RWPE2 (cell line): ENCODE results near the gene RPL38.

Experiments used
- ATAC-seq: fragments of 200-7000 bp; cut with Tn5 transposase; 3 replicates; pipeline ENCODE4 v1.9.1; 2021; ENCODE audit warnings: low read depth
- DNase-seq: peaks from one replicate; pipeline ENCODE4 v3.0.0-alpha.2; 2020; ENCODE audit warnings: low spot score
- H3K27ac ChIP-seq: fragments of 450-650 bp; 2 replicates; pipeline ENCODE4 v1.5.1; 2017; ENCODE audit warnings: mild to moderate bottlenecking; ENCODE audit not compliant: poor library complexity, severe bottlenecking
- H3K27me3 ChIP-seq: fragments of 250-450 bp; sonication (Bioruptor Pico); 2 replicates; pipeline ENCODE4 v1.5.1; 2021; ENCODE audit warnings: mild to moderate bottlenecking, moderate library complexity; ENCODE audit not compliant: insufficient read depth, poor library complexity, severe bottlenecking
- H3K36me3 ChIP-seq: fragments of 250-450 bp; sonication (Bioruptor Pico); 2 replicates; pipeline ENCODE4 v1.5.1; 2020; ENCODE audit warnings: low read depth, mild to moderate bottlenecking, moderate library complexity
- H3K4me1 ChIP-seq: fragments of 250-450 bp; sonication (Bioruptor Pico); 2 replicates; pipeline ENCODE4 v1.5.1; 2021; ENCODE audit warnings: mild to moderate bottlenecking, moderate library complexity; ENCODE audit not compliant: insufficient read depth, poor library complexity, severe bottlenecking
- H3K4me3 ChIP-seq: fragments of 250-450 bp; sonication (Bioruptor Pico); 2 replicates; pipeline ENCODE4 v1.5.1; 2021; ENCODE audit warnings: mild to moderate bottlenecking, moderate library complexity; ENCODE audit not compliant: severe bottlenecking
- H3K9me3 ChIP-seq: fragments of 250-450 bp; sonication (Bioruptor Pico); 2 replicates; pipeline ENCODE4 v1.5.1; 2021; ENCODE audit warnings: mild to moderate bottlenecking, moderate library complexity; ENCODE audit not compliant: severe bottlenecking
- CTCF ChIP-seq: fragments of 450-650 bp; IDR thresholded peaks from one replicate; pipeline ENCODE4 v1.5.1; 2017; ENCODE audit warnings: mild to moderate bottlenecking, moderate library complexity; ENCODE audit not compliant: poor library complexity, severe bottlenecking

RPL38 gene

GRCh38 chr17:74244128-74244527, 40.6 kb downstream of the RPL38 start:
- no peak overlapping the region for H3K27ac ChIP-seq
- no peak for ATAC-seq

DNA sequence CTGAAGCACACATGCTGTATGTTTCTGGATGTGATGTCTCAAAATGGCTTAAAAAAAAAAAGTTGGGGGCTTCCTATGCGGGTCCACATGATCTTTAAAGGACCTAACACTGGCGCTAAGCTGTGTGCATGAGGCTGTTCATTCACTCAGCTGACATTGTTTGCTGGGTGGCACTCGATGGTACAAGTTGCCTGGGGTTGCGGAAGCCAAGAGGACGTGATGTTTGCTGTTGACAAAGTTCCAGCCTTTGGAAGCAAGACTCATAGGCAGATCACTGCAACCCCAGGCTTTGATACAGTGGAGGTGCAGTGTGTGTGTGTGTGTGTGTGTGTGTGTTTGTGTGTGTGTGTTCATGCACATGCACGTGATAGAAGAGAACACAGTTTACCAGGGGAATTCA, 41.1 kb downstream of the RPL38 start:
- ATAC-seq (no peak), DNase-seq (no peak)
- no peaks in the 10 kb centered on the region for H3K36me3 ChIP-seq
- no peak overlapping the region for H3K27ac ChIP-seq
- no peak overlapping the region for H3K4me3 ChIP-seq
- no peaks in the 10 kb centered on the region for H3K27me3 ChIP-seq
- no peaks in the 10 kb centered on the region for H3K9me3 ChIP-seq
- no peaks in the 10 kb centered on the region for H3K4me1 ChIP-seq
- no peak for TF ChIP-seq CTCF

More at GRCh38 chr17:74244128-74244527, 40.6 kb downstream of the RPL38 start:
- peak; percentile 58 for DNase-seq
- Histone ChIP-seq H3K36me3 (no peaks in the 10 kb centered on the region), H3K9me3 (no peaks in the 10 kb centered on the region), H3K4me3 (no peak overlapping the region), H3K27me3 (no peaks in the 10 kb centered on the region), H3K4me1 (no peaks in the 10 kb centered on the region)
- no peak for TF ChIP-seq CTCF

GRCh38 chr17:74245145-74245831, 41.8 kb downstream of the RPL38 start:
- ATAC-seq (no peak), DNase-seq (peak; percentile 43)
- H3K4me3 ChIP-seq, result no peak overlapping the region
- no peak for TF ChIP-seq CTCF
- H3K9me3 ChIP-seq, result no peaks in the 10 kb centered on the region
- H3K27me3 ChIP-seq, result no peaks in the 10 kb centered on the region
- H3K36me3 ChIP-seq, result no peaks in the 10 kb centered on the region
- H3K4me1 ChIP-seq, result no peaks in the 10 kb centered on the region
- H3K27ac ChIP-seq, result no peak overlapping the region

DNA sequence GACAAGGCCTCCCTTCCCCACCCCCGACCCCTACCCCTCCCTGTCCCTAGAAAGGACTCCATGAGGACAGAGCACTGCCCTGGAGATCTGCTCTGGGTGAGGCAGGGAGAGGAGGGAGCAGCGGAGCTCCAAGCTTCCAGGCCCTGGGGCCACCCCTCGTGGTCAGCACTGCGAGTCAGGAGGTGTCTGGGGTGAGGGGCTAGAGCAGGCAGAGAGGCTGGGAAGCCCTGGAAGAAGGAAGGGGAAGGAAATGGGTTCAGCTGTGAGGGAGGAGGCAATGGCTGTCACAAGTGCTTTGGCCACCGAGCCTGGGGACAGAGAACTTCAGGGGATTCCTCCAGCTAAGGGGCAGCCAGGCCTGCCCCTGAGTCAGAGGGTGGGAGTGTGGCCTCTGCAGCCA, 42.4 kb downstream of the RPL38 start:
- TF ChIP-seq CTCF, result no peak
- DNase-seq (no peak), ATAC-seq (no peak)
- Histone ChIP-seq H3K27me3 (no peaks in the 10 kb centered on the region), H3K4me3 (no peak overlapping the region), H3K9me3 (no peaks in the 10 kb centered on the region), H3K4me1 (no peaks in the 10 kb centered on the region), H3K27ac (no peak overlapping the region), H3K36me3 (no peaks in the 10 kb centered on the region)

DNA sequence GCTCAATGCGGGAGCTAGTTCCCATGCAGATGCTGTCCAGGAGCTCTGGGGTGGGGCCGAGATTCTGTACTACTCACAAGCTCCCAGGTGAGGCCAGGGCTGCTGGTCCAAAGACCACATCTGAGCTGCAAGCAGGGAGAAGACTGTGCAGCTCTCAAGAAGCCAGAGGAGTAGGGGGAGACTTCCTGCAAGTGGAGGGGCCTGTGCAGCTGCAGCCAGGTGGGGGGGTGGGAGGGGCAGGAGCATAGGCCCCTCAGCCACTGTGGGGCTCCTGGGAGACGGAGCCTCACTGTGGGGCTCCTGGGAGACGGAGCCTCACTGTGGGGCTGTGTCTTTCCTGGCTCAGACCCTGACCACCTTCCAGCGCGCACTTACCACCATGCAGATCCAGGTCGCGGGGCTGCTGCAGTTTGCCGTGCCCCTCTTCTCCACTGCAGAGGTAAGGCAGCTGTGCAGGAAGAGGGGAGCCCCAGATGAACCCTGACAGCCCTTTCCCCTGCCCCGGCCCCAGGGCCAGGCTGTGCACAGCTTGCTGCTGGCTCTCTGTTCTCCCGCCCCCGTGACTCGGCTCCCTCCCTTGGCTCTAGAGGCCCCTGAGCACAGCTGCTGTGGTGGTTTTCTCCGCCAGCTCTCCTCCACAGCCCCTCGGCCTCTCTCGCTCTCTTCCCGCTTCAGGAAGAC, 46.3 kb downstream of the RPL38 start:
- no peak for ATAC-seq
- H3K4me1 ChIP-seq, result no peaks in the 10 kb centered on the region
- no peak overlapping the region for H3K27ac ChIP-seq
- DNase-seq, result no peak
- H3K27me3 ChIP-seq, result no peaks in the 10 kb centered on the region
- no peaks in the 10 kb centered on the region for H3K9me3 ChIP-seq
- H3K4me3 ChIP-seq, result no peak overlapping the region
- no peaks in the 10 kb centered on the region for H3K36me3 ChIP-seq
- TF ChIP-seq CTCF, result no peak
